ENCODE data around the gene HPCAL1. TPM values are rescaled to one million over a fixed set of nuclear protein-coding genes. Genes with fewer than 3 reads are reported as not detected.

Gene HPCAL1
- polyA plus RNA-seq, 3 donors: 30.0 to 44.2 (median 37.2) TPM

- 92 to 93% (median 93%) methylated on average over 17 of the region's 17 CpGs for WGBS, 3 donors
- no peak overlapping the region for H3K27ac ChIP-seq (ENCODE audit: low read depth, low read length)
These were observed 37.2 kb downstream of the HPCAL1 start for GRCh38 chr2:10339647-10340592.

- H3K27ac ChIP-seq (ENCODE audit: low read depth, low read length): no peak overlapping the region
- 86 to 90% (median 88%) methylated on average over 7 of the region's 7 CpGs for WGBS, 3 donors
These were observed 37.9 kb downstream of the HPCAL1 start for GRCh38 chr2:10340593-10340975.

- H3K27ac ChIP-seq (ENCODE audit: low read depth, low read length): no peak overlapping the region
- 79 to 86% (median 84%) methylated on average over 8 of the region's 8 CpGs for WGBS, 3 donors
These were observed 38.5 kb downstream of the HPCAL1 start for GRCh38 chr2:10341193-10341592.

DNA sequence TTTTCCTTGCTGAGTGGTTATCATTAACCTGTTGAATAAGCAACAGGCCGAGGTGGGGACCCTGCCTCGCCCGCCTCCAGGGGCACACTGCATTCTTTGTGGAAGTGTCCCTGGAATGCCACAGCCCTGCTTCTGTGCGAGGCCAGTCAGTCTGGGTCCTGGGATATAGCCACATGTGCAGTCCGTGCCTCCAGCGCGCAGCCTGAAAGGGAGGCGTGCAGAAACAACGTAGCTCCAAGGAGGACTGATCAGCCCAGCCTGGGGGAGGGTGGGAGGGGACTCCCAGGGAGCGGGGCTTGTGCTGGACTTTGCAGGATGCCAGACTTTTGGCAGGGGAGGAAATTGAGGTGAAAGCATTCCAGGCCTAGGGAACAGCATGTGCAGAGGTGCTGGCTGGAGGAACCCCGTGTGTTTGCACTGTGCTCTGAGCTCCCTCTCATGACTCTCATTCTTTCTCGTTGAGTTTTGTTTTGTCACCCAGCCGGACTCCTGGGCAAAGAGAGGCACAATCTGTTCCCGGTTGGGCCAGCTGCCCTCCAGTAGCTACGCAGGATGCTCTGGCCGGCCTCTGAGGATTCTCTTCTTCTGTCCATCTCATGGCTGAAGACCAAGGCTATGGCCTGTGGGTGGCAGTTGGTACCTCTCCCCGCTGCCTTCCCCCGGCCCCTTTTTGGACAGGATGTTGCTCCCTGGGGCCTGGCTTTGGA, 39.7 kb downstream of the HPCAL1 start:
- H3K27ac ChIP-seq (ENCODE audit: low read depth, low read length): no peak overlapping the region
- 58 to 84% (median 79%) methylated on average over 18 of the region's 18 CpGs for WGBS, 3 donors

DNA sequence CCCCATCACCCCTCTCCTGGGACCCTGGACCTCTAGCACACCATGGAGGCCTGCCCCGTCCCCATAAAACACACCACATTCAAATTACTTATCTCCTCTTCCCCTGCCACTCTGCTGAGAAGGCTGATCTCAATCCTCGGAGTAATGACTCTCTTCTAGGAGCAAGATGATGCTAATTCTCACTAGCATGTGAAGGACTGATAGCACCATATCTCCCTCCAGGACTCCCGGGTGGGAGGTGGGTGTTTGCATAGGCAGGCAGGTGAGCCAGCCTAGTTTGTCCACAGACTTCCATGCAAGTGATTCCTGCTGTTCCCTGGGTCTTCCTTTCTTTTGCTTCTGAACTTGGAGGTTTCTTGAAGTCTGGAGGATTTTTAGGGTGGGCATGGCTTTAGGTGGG, 40.5 kb downstream of the HPCAL1 start:
- no peak overlapping the region for H3K27ac ChIP-seq (ENCODE audit: low read depth, low read length)
- WGBS, 3 donors: 76 to 95% (median 94%) methylated on average over 3 of the region's 3 CpGs

DNA sequence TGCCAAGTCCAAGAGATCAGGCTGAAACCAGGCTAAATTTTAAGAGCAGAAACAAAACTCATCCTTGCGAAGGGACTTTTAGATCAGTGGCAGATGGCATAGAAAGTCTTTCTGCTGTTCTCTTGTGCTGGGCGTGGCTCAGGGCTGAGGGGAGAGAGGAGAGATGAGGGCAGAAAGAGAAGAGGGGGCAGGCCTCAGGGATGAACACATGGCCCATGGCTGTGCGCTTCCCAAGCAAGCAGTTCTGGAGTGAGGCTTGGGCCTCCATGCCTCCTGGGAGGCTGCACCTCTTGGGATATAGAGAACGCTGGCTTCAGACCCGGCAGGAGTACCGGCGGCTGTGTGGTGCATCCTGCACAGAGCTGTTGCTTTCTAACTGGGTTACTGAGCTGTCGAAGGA, 41.0 kb downstream of the HPCAL1 start:
- 90 to 93% (median 91%) methylated on average over 8 of the region's 8 CpGs for WGBS, 3 donors
- no peak overlapping the region for H3K27ac ChIP-seq (ENCODE audit: low read depth, low read length)

DNA sequence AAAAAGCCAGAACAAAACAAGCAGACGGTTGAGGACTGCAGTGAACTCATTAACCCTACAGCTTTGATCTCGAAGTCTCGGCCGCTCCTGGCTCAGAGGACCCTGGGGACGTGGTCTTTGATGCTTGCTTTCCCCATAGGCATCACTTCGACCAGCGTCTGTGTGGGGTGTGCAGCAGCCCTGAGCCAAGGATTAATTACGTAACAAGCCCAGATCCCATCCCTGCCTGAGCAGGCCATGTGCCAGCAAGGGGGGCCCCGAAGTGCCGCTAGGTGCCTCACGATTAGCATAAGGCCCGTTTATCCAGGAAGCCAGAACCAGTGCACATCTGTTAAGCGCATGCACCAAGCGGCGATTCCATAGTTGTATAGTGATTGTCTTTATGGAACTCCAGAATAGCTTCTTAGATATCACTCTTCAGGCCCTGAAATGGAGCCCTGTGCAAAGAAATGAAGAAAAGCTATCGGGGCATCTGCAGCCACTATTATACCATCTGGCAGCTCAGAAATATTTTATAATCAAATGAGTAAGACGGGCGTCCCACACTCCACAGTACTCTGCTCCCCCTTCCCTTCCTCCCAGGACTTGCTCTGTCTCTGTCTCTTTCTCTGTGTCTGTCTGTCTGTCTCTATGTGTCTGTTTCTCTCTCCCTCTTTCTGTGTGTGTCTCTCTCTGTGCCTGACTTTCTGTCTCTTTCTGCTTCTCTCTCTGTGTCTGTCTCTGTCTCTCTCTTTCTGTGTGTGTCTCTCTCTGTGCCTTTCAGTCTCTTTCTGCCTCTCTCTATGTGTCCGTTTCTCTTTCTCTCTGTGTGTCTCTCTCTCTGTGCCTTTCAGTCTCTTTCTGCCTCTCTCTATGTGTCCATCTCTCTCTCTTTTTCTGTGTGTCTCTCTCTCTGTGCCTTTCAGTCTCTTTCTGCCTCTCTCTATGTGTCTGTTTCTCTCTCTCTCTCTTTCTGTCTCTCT, 41.7 kb downstream of the HPCAL1 start:
- no peak overlapping the region for H3K27ac ChIP-seq (ENCODE audit: low read depth, low read length)
- 55 to 71% (median 59%) methylated on average over 19 of the region's 19 CpGs for WGBS, 3 donors

DNA sequence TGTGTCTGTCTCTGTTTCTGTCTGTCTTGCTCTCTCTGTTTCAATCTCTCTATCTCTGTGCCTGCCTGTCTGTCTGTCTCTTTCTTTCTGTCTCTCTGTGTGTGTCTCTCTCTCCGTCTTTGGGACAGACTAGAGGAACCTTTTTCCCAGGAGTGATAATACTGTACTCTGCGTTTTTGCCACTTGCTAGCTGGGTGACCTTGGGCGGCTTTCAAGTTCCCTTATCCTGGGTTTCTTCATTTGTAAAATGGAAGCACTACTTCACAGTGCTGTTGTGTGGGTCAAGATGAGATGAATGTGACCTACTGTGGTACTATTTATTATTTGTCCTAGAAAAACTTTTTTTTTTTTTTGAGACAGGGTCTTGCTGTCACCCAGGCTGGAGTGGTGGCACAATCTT, 42.4 kb downstream of the HPCAL1 start:
- 48 to 68% (median 66%) methylated on average over 3 of the region's 3 CpGs for WGBS, 3 donors
- no peak overlapping the region for H3K27ac ChIP-seq (ENCODE audit: low read depth, low read length)

DNA sequence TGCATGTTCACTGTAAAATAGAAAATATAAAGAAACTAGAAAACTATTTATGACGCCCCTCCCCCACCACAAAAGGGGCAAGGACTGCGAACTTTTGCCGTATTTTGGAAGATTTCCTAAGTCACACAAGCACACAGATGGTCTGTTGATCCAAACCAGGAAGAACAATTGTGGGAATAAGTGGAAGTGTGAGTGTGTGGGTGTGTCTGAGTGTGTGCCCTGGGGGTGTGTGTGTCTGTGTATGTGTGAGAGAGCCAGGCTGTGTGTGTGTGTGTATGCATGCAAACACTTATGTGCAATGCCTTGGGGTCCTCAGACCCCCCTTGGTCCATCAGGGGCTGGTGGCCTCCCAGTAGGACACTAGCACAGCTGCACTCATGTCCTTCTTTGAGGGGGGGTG, 43.1 kb downstream of the HPCAL1 start:
- no peak overlapping the region for H3K27ac ChIP-seq (ENCODE audit: low read depth, low read length)
- WGBS, 3 donors: 67 to 79% (median 77%) methylated on average over 3 of the region's 3 CpGs

DNA sequence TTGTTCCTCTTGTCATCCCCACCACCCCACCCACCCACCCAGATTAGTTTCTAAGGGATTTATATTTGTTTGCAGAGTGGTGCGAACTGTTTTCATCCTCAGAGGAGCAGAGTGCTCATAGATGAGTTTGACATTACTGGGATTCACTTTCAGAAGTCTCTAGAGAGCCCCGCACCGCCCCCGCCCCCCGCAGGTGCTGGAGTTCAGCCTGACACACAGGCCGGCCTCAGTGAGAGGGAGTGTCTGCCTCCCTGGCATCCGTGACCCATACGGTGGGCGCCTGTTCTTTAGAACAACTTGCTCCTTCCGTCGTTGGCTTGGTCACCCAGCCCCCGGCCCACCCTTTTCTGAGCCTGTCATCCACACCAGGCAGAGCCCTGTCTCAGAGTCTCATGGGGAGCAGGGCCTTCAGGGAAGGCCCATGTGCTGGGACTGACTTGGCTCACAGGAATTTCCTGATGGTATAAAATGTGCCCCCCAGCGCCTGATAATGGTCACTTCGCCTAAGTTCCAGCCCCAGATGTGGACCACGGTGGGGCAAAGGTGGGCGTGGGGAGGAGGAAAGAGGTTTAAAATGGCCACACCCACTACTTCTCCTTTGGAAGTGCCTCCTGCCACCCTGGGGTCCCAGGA, 44.3 kb downstream of the HPCAL1 start:
- 54 to 77% (median 73%) methylated on average over 16 of the region's 16 CpGs for WGBS, 3 donors
- no peak overlapping the region for H3K27ac ChIP-seq (ENCODE audit: low read depth, low read length)

DNA sequence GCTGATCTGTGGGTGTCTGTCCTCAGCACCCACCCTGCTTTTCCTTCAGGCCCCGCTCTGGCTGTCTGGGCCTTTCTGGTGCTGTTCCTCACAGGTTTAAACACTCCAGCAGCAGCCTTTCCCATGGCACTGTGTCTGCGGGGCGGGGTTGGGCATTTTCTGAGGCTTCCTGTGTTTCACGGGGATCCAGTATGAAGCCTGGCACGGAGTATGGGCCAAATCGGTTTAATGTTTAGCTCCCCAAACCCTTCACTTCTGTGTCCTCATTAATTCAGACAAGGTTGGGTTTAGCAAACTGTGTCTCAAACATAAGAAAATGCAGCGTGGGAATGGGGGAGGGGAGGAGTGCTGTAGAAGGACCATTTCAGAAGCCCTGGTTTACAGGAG, 44.9 kb downstream of the HPCAL1 start:
- WGBS, 3 donors: 24 to 68% (median 67%) methylated on average over 7 of the region's 7 CpGs
- no peak overlapping the region for H3K27ac ChIP-seq (ENCODE audit: low read depth, low read length)

DNA sequence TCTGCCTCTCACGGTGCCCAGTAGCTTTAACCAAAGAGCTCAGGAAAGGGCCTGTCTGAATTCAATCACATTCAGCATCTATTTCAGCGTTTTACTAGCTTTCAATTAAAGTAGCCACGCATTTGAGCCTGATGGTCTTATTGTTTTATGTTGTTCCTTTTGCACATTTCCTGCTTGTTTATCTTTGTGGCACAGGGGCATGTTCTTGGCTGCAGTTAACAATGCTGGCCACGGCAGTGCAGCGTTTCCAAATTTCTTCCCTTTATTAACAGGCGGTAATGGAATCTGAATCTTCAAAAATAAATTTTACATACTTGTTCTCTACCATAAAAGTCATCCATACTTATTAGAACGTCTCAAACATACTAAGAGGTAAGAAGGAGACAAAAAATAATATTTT, 46.2 kb downstream of the HPCAL1 start:
- no peak overlapping the region for H3K27ac ChIP-seq (ENCODE audit: low read depth, low read length)
- WGBS, 3 donors: 57 to 61% (median 60%) methylated on average over 7 of the region's 7 CpGs

DNA sequence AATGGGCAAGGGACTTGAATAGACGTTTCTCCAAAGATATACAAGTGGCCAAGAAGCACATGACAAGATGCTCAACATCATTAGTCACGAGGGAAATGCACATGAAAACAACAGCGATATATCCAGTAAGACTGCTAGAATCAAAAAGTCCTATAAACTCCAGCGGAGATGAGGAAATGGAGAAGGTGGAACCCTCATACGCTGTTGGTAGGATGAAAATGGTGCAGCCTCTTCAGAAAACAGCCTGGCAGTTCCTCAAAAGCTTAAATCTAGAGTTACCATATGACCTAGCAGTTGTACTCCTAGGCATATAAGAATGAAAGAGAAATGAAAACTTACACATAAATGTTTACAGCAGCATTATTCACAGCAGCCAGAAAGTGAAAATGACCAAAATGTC, 48.1 kb downstream of the HPCAL1 start:
- WGBS, 3 donors: 64 to 72% (median 65%) methylated on average over 5 of the region's 5 CpGs
- H3K27ac ChIP-seq (ENCODE audit: low read depth, low read length): no peak overlapping the region

DNA sequence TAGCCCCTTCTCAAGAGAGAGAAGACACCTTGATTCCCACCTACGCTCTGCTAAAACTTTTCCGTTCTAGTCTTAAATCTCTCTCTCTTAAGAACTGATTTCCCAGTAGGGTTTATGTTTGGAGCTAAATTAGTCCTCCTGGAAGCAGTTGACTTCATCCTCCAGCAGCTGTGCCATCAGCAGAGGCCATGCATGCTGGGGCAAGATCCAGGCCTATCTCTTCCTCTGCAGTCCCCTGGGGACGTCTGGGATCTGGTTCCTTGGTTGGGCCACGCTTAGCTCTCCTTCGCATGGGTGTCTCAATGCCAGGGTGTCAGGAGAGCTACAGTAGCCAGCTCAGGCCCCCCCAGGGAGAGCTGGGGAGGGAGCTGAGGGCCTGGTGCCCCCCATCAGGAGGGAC, 49.7 kb downstream of the HPCAL1 start:
- 78 to 91% (median 83%) methylated on average over 5 of the region's 5 CpGs for WGBS, 3 donors
- no peak overlapping the region for H3K27ac ChIP-seq (ENCODE audit: low read depth, low read length)

- no peak overlapping the region for H3K27ac ChIP-seq (ENCODE audit: low read depth, low read length)
- 92 to 94% (median 94%) methylated on average over 7 of the region's 7 CpGs for WGBS, 3 donors
These were observed 50.3 kb downstream of the HPCAL1 start for GRCh38 chr2:10352972-10353371.

GRCh38 chr2:10353931-10354330, 51.2 kb downstream of the HPCAL1 start:
- no peak overlapping the region for H3K27ac ChIP-seq (ENCODE audit: low read depth, low read length)
- WGBS, 3 donors: 92 to 96% (median 94%) methylated on average over 9 of the region's 9 CpGs

- 92 to 96% (median 93%) methylated on average over 10 of the region's 10 CpGs for WGBS, 3 donors
- H3K27ac ChIP-seq (ENCODE audit: low read depth, low read length): no peak overlapping the region
These were observed 51.7 kb downstream of the HPCAL1 start for GRCh38 chr2:10354399-10354798.

All from adipose tissue (tissue), 3 donors.